ENCODE data around the gene POC1B.

DNA sequence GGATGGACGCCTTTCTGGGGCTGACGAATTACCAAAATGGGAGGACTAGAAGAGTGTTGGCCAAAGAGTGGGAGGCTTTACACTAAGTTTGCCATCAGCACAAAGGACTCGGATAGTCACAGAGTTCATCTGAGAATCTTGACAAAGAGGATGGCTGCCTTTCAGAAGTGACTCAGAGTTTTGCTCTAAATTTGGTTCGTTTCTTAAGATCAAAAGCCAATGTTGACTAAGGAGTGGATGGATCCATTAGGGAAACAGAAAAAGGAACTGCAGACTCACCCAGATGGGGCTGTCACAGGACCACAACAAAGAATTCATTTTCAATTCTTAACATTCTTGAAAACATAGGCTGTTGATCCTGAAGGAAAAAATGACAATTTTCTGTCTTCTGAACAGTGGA, 92.2 kb downstream of the POC1B start:
- TF ChIP-seq, protein P1, sequence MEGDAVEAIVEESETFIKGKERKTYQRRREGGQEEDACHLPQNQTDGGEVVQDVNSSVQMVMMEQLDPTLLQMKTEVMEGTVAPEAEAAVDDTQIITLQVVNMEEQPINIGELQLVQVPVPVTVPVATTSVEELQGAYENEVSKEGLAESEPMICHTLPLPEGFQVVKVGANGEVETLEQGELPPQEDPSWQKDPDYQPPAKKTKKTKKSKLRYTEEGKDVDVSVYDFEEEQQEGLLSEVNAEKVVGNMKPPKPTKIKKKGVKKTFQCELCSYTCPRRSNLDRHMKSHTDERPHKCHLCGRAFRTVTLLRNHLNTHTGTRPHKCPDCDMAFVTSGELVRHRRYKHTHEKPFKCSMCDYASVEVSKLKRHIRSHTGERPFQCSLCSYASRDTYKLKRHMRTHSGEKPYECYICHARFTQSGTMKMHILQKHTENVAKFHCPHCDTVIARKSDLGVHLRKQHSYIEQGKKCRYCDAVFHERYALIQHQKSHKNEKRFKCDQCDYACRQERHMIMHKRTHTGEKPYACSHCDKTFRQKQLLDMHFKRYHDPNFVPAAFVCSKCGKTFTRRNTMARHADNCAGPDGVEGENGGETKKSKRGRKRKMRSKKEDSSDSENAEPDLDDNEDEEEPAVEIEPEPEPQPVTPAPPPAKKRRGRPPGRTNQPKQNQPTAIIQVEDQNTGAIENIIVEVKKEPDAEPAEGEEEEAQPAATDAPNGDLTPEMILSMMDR (IDR thresholded peaks at IDR 0.05): no peak
- no peak for TF ChIP-seq POLR2A (IDR thresholded peaks at IDR 0.05; ENCODE audit: low read depth)
- no peak for TF ChIP-seq POLR2AphosphoS5 (IDR thresholded peaks at IDR 0.05)

All from esophagus muscularis mucosa (tissue), 3 donors.